Neural cell (in vitro differentiated cells): Measurements from ENCODE around the gene C1orf21. TPM values are rescaled to one million over a fixed set of nuclear protein-coding genes. Genes with fewer than 3 reads are reported as not detected.

Experiments
- H2AFZ ChIP-seq: fragments of 200-600, 300-800 bp; sonication (generic), shearing (Covaris generic); 2 replicates; pipeline ENCODE4 v1.6.0; 2014; ENCODE audit warnings: low read depth, mild to moderate bottlenecking, antibody characterized with exemption, low read length, moderate library complexity
- H3F3A ChIP-seq: fragments of 200-600 bp; shearing (Covaris generic); 2 replicates; pipeline ENCODE4 v1.6.1; 2016; ENCODE audit warnings: mild to moderate bottlenecking, moderate library complexity, mixed read lengths, antibody characterized with exemption, low read length; ENCODE audit not compliant: insufficient read depth, poor library complexity, severe bottlenecking
- H3K27ac ChIP-seq: fragments of 200-600, 300-800 bp; sonication (generic), shearing (Covaris generic); 2 replicates; pipeline ENCODE4 v1.5.1; 2014; ENCODE audit warnings: mild to moderate bottlenecking, low read length, moderate library complexity
- H3K27me3 ChIP-seq: fragments of 300-800, 200-600 bp; sonication (generic), shearing (Covaris generic); 2 replicates; pipeline ENCODE4 v1.6.0; 2014; ENCODE audit warnings: mild to moderate bottlenecking, low read depth, low read length, moderate library complexity; ENCODE audit not compliant: insufficient read depth
- H3K36me3 ChIP-seq: fragments of 300-800, 200-600 bp; sonication (generic), shearing (Covaris generic); 2 replicates; pipeline ENCODE4 v1.5.1; 2014; ENCODE audit warnings: mild to moderate bottlenecking, antibody characterized with exemption, low read length, moderate library complexity; ENCODE audit not compliant: insufficient read depth
- H3K4me2 ChIP-seq: fragments of 300-800, 200-600 bp; sonication (generic), shearing (Covaris generic); 2 replicates; pipeline ENCODE4 v1.6.0; 2014; ENCODE audit warnings: mild to moderate bottlenecking, low read length
- H3K4me3 ChIP-seq: fragments of 300-800, 200-600 bp; sonication (generic), shearing (Covaris generic); 2 replicates; pipeline ENCODE4 v1.5.1; 2014; ENCODE audit warnings: mild to moderate bottlenecking, low read length, moderate library complexity
- H3K79me2 ChIP-seq: fragments of 200-600 bp; shearing (Covaris generic); replicated peaks from 2 replicates; pipeline ENCODE4 v1.6.0; 2014; ENCODE audit warnings: mild to moderate bottlenecking, low read length, moderate library complexity; ENCODE audit not compliant: insufficient read depth
- H3K9ac ChIP-seq: fragments of 300-800, 200-600 bp; sonication (generic), shearing (Covaris generic); 2 replicates; pipeline ENCODE4 v1.6.1; 2016; ENCODE audit warnings: mild to moderate bottlenecking, low read length, mixed read lengths
- H3K9me2 ChIP-seq: fragments of 200-600 bp; shearing (Covaris generic); 2 replicates; pipeline ENCODE4 v1.6.1; 2016; ENCODE audit warnings: mild to moderate bottlenecking, low read length, mixed read lengths; ENCODE audit not compliant: insufficient read depth
- H3K9me3 ChIP-seq: fragments of 200-600, 300-800 bp; sonication (generic), shearing (Covaris generic); 2 replicates; pipeline ENCODE4 v1.6.1; 2016; ENCODE audit warnings: mild to moderate bottlenecking, mixed run types, low read length, moderate library complexity, mixed read lengths
- H4K20me1 ChIP-seq: fragments of 200-600 bp; shearing (Covaris generic); 2 replicates; pipeline ENCODE4 v1.6.1; 2016; ENCODE audit warnings: mild to moderate bottlenecking, mixed run types; ENCODE audit not compliant: insufficient read depth
- CTCF ChIP-seq: fragments of 450-650 bp; IDR thresholded peaks from 2 replicates; pipeline ENCODE4 v1.5.1; 2014; ENCODE audit warnings: antibody characterized with exemption, mild to moderate bottlenecking, moderate library complexity; ENCODE audit not compliant: poor library complexity, severe bottlenecking
- EP300 ChIP-seq: fragments of 450-650 bp; conservative IDR thresholded peaks from 2 replicates; pipeline ENCODE4 v1.6.1; 2014; ENCODE audit warnings: antibody characterized with exemption, mild to moderate bottlenecking, moderate library complexity; ENCODE audit not compliant: poor library complexity, severe bottlenecking
- EZH2 ChIP-seq: fragments of 200-600, 300-800 bp; shearing (Covaris generic), sonication (generic); IDR thresholded peaks from 2 replicates; pipeline ENCODE4 v1.6.1; 2014; ENCODE audit warnings: antibody characterized with exemption, low read length, borderline replicate concordance, mild to moderate bottlenecking; ENCODE audit not compliant: insufficient read depth, poor library complexity, severe bottlenecking
- MXI1 ChIP-seq: fragments of 450-650 bp; conservative IDR thresholded peaks from 2 replicates; pipeline ENCODE4 v1.6.1; 2014; ENCODE audit warnings: antibody characterized with exemption, mild to moderate bottlenecking; ENCODE audit not compliant: poor library complexity, severe bottlenecking
- POLR2AphosphoS5 ChIP-seq: IDR thresholded peaks from 2 replicates; pipeline ENCODE4 v1.6.1; 2012
- RAD21 ChIP-seq: fragments of 450-650 bp; conservative IDR thresholded peaks from 2 replicates; pipeline ENCODE4 v1.6.1; 2014; ENCODE audit warnings: antibody characterized with exemption, mild to moderate bottlenecking, moderate library complexity
- REST ChIP-seq: IDR thresholded peaks from 2 replicates; pipeline ENCODE4 v1.6.1; 2012; ENCODE audit warnings: borderline replicate concordance
- SMC3 ChIP-seq: fragments of 450-650 bp; conservative IDR thresholded peaks from 2 replicates; pipeline ENCODE4 v1.6.1; 2014; ENCODE audit warnings: antibody characterized with exemption, mild to moderate bottlenecking, moderate library complexity; ENCODE audit not compliant: poor library complexity
- polyA plus RNA-seq: library from polyadenylated mRNA; depleted of rRNA; stranded (reverse); fragments of >200 nt; gene quantifications from 2 replicates; pipeline ENCODE4 v1.2.3, GENCODE V29; 2014

Gene C1orf21
- polyA plus RNA-seq, 1 donor from 2014 or later, result 21.1 TPM

DNA sequence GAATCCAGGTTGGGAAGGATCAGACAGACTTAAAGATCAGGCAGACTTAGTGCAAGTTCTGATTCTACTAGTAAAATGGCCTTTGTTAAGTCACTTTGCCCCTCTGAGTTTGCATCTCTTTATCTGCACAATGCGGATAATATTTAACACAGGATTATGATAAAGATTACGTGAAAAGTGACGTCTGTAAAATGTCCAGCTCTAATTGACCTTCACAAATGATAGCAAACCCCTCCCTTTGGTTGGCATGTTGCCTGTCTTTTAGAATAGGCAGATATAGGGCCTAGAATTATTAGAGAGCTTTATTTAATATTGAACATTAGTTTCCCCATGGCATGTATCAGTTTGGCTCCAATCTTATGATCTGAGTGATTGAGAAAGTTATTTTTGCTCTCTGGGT is 55.4 kb downstream of the C1orf21 start:
- H3K79me2 ChIP-seq, result peaks cover 5% of the 10 kb centered on the region
- no peaks in the 10 kb centered on the region for H3K36me3 ChIP-seq
- no peak overlapping the region for H3K4me2 ChIP-seq
- no peak overlapping the region for H3K27ac ChIP-seq
- H3K9me3 ChIP-seq, result no peaks in the 10 kb centered on the region
- TF ChIP-seq SMC3 (no peak), RAD21 (no peak)
- no peaks in the 10 kb centered on the region for H3K9me2 ChIP-seq
- no peak overlapping the region for H3K4me3 ChIP-seq
- H4K20me1 ChIP-seq, result no peaks in the 10 kb centered on the region
- no peaks in the 10 kb centered on the region for H3K27me3 ChIP-seq
- no peak overlapping the region for H2AFZ ChIP-seq
- H3K9ac ChIP-seq, result no peak overlapping the region
- no peaks in the 10 kb centered on the region for H3F3A ChIP-seq

DNA sequence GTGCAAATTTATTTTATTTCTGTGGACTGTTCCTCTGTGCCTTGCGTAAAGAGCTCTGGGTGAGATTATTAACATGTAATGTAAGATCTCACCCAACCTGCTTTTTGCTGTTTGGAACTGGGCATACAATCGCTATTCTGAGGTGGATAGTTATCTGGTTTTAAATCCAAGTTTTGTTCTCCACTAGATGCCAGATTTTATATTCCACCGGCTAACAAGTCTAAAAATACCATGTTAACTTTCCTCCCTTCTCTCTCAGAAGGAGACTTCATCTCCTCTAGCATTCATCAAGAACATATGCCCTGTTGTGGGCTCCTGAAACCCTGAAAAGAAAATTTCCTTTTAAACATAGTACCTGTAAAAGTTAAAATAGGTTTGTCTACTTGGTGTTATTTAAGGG is 56.4 kb downstream of the C1orf21 start:
- no peaks in the 10 kb centered on the region for H3F3A ChIP-seq
- no peaks in the 10 kb centered on the region for H4K20me1 ChIP-seq
- H2AFZ ChIP-seq, result no peak overlapping the region
- no peaks in the 10 kb centered on the region for H3K27me3 ChIP-seq
- no peaks in the 10 kb centered on the region for H3K9me3 ChIP-seq
- H3K4me2 ChIP-seq, result no peak overlapping the region
- no peak overlapping the region for H3K9ac ChIP-seq
- no peak overlapping the region for H3K27ac ChIP-seq
- no peaks in the 10 kb centered on the region for H3K9me2 ChIP-seq
- no peak for TF ChIP-seq REST
- TF ChIP-seq RAD21, result no peak
- TF ChIP-seq MXI1, result no peak
- TF ChIP-seq POLR2AphosphoS5, result no peak
- no peak for TF ChIP-seq SMC3
- no peak for TF ChIP-seq EP300
- H3K4me3 ChIP-seq, result no peak overlapping the region
- H3K79me2 ChIP-seq, result peaks cover 5% of the 10 kb centered on the region
- H3K36me3 ChIP-seq, result no peaks in the 10 kb centered on the region

- Histone ChIP-seq H3K4me2 (no peak overlapping the region), H3K79me2 (peaks cover 5% of the 10 kb centered on the region), H3K4me3 (no peak overlapping the region), H3K9ac (no peak overlapping the region), H3K9me2 (no peaks in the 10 kb centered on the region), H3F3A (no peaks in the 10 kb centered on the region), H3K36me3 (no peaks in the 10 kb centered on the region), H3K27me3 (no peaks in the 10 kb centered on the region), H3K27ac (no peak overlapping the region), H4K20me1 (no peaks in the 10 kb centered on the region), H3K9me3 (no peaks in the 10 kb centered on the region), H2AFZ (no peak overlapping the region)
- no peak for TF ChIP-seq POLR2AphosphoS5
- no peak for TF ChIP-seq REST
- no peak for TF ChIP-seq CTCF
- no peak for TF ChIP-seq SMC3
- no peak for TF ChIP-seq EZH2
- no peak for TF ChIP-seq RAD21
Observed at GRCh38 chr1:184443624-184444023, 56.8 kb downstream of the C1orf21 start.
